ENCODE results near the gene CLK2. TPM values are rescaled to one million over a fixed set of nuclear protein-coding genes. Genes with fewer than 3 reads are reported as not detected.

CLK2 gene
- total RNA-seq, 2 donors from 2014 or later = 9.8 to 16.4 TPM

DNA sequence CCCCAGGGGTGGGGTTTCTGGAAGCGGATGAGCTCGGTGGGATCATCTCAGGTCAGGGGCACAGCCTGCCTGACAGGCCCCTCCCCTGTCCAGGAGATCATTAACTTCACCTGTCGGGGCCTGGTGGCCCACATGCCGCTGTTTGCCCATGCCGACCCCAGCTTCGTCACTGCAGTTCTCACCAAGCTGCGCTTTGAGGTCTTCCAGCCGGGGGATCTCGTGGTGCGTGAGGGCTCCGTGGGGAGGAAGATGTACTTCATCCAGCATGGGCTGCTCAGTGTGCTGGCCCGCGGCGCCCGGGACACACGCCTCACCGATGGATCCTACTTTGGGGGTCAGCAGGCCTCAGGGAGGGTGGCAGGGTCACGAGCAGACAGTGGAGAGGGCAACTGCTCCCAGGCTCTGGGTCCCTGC is 12.3 kb upstream of the CLK2 start:
- Histone ChIP-seq H3K4me1 (no peaks in the 10 kb centered on the region), H3K4me3 (no peak overlapping the region), H3K27me3 (no peaks in the 10 kb centered on the region), H3K9me3 (no peaks in the 10 kb centered on the region), H3K27ac (no peak overlapping the region), H3K36me3 (no peaks in the 10 kb centered on the region)
- no peak for DNase-seq (ENCODE audit: low spot score)
- no peak for TF ChIP-seq CTCF (IDR thresholded peaks at IDR 0.05)

GRCh38 chr1:155285063-155285462 is 11.8 kb upstream of the CLK2 start:
- H3K4me3 ChIP-seq = no peak overlapping the region
- no peaks in the 10 kb centered on the region for H3K9me3 ChIP-seq
- H3K36me3 ChIP-seq = no peaks in the 10 kb centered on the region
- H3K4me1 ChIP-seq = no peaks in the 10 kb centered on the region
- H3K27ac ChIP-seq = no peak overlapping the region
- no peak for TF ChIP-seq CTCF (IDR thresholded peaks at IDR 0.05)
- DNase-seq (ENCODE audit: low spot score) = no peak
- H3K27me3 ChIP-seq = no peaks in the 10 kb centered on the region

DNA sequence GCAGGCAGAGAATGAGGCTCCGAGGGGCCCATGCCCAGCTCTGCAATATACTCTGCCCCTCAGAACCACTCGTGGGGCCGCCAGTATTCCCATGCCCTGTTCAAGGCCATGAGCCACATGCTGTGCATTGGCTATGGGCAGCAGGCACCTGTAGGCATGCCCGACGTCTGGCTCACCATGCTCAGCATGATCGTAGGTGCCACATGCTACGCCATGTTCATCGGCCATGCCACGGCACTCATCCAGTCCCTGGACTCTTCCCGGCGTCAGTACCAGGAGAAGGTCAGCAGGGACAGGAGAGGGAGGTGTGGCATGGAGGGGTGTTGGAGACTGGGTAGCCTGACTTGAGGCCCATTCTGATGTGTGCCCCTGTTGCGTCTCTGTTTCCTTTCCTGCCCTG is 11.2 kb upstream of the CLK2 start:
- no peaks in the 10 kb centered on the region for H3K9me3 ChIP-seq
- no peaks in the 10 kb centered on the region for H3K4me1 ChIP-seq
- no peaks in the 10 kb centered on the region for H3K36me3 ChIP-seq
- DNase-seq (ENCODE audit: low spot score) = no peak
- H3K4me3 ChIP-seq = no peak overlapping the region
- H3K27me3 ChIP-seq = no peaks in the 10 kb centered on the region
- no peak for TF ChIP-seq CTCF (IDR thresholded peaks at IDR 0.05)
- no peak overlapping the region for H3K27ac ChIP-seq

GRCh38 chr1:155282488-155283091 is 9.3 kb upstream of the CLK2 start:
- no peak overlapping the region for H3K4me3 ChIP-seq
- H3K4me1 ChIP-seq = peaks cover 0 to 10% of the 10 kb centered on the region in 2 donors
- no peaks in the 10 kb centered on the region for H3K27me3 ChIP-seq
- TF ChIP-seq CTCF (IDR thresholded peaks at IDR 0.05) = no peak
- no peak for DNase-seq (ENCODE audit: low spot score)
- H3K27ac ChIP-seq = no peak overlapping the region
- H3K36me3 ChIP-seq = no peaks in the 10 kb centered on the region
- no peaks in the 10 kb centered on the region for H3K9me3 ChIP-seq

- Histone ChIP-seq H3K27me3 (no peaks in the 10 kb centered on the region), H3K27ac (no peak overlapping the region), H3K36me3 (no peaks in the 10 kb centered on the region), H3K4me1 (peaks cover 0 to 19% of the 10 kb centered on the region in 2 donors), H3K4me3 (no peak overlapping the region), H3K9me3 (no peaks in the 10 kb centered on the region)
- TF ChIP-seq CTCF (IDR thresholded peaks at IDR 0.05) = no peak
- no peak for DNase-seq (ENCODE audit: low spot score)
Measured at GRCh38 chr1:155279268-155279667, 6.0 kb upstream of the CLK2 start.

DNA sequence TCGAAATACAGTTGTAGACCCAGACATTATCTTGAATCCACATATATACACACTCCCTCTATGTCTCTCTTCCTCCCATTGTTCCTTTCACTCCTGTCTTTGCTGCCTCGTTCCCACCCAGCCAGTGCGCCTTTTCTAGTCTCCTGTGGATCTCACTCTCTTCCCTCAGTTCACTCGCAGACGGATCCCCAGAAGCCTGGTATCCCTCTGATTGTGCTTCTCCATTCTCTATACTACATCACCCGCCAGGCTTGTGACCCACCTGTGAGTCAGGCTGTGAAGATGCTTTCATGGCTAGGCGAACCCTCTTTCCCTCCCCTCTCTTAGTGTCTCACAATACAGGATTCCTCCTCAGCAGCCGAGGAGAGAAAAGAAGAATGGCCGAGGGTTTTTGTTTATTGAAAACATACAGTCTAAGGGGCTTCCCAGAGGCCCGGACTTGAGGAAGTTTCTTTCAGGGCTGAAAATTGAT is 5.4 kb upstream of the CLK2 start:
- peaks cover 0 to 22% of the 10 kb centered on the region in 2 donors for H3K4me1 ChIP-seq
- no peaks in the 10 kb centered on the region for H3K9me3 ChIP-seq
- DNase-seq (ENCODE audit: low spot score) = no peak
- TF ChIP-seq CTCF (IDR thresholded peaks at IDR 0.05) = no peak
- no peaks in the 10 kb centered on the region for H3K36me3 ChIP-seq
- H3K27me3 ChIP-seq = no peaks in the 10 kb centered on the region
- H3K4me3 ChIP-seq = no peak overlapping the region
- no peak overlapping the region for H3K27ac ChIP-seq
